ENCODE data around the gene OR6Y1.

The OR6Y1 gene

GRCh38 chr1:158496374-158496773, 57.8 kb downstream of the OR6Y1 start:
- DNase-seq (ENCODE audit: low spot score) = no peak

GRCh38 chr1:158494796-158495195, 59.4 kb downstream of the OR6Y1 start:
- DNase-seq (ENCODE audit: low spot score) = no peak
